K562 (cell line): ENCODE data around the gene CRAT. TPM values are rescaled to one million over a fixed set of nuclear protein-coding genes. Genes with fewer than 3 reads are reported as not detected.

Experiments
- ATAC-seq: fragments of 200-7000 bp; cut with Tn5 transposase; 3 replicates; pipeline ENCODE4 v1.9.1; 2020; ENCODE audit warnings: moderate library complexity
- BruUV-seq: library from RNA; stranded (reverse); fragments of 400-500 nt; replicated peaks from 2 replicates; lab custom pipeline; 2021; lab: Mats Ljungman, UMichigan
- CTCF ChIA-PET: fragments of 300-600 bp; formaldehyde crosslinking; extraction: SDS; loops from one replicate; lab custom pipeline; 2021; ENCODE audit warnings: low intra/inter-chr PET ratio; lab: Yijun Ruan, JAX
- POLR2A ChIA-PET: fragments of 300-600, 350-650 bp; sonication (Branson Sonifier 250); formaldehyde crosslinking; extraction: SDS; loops from one replicate; lab custom pipeline; 2021; ENCODE audit warnings: antibody characterized with exemption, inconsistent platforms; lab: Yijun Ruan, JAX
- DNase-seq, 4 experiments: peaks; one replicate each; pipeline versions ENCODE4 v3.0.0 to v3.0.0-alpha.2; 2011 to 2018; ENCODE audit warnings: low spot score in 3 of 4, mixed read lengths in 3 of 4; ENCODE audit errors: extremely low read depth in 1 of 4
- FAIRE-seq: peaks from 2 replicates; lab custom pipeline; 2011; peaks lifted over from hg19 to GRCh38; lab: Jason Lieb, UNC
- H2AFZ ChIP-seq: 2 replicates; pipeline ENCODE4 v1.6.0; 2011; ENCODE audit warnings: low read depth, low read length, control low read depth, inconsistent platforms
- H3K27ac ChIP-seq: fragments of 200-600 bp; 3 replicates; pipeline ENCODE4 v1.8.0; 2011; ENCODE audit warnings: low read depth, mild to moderate bottlenecking, control low read depth, inconsistent platforms, low read length, moderate library complexity, mixed read lengths; ENCODE audit errors: extremely low read depth
- H3K27me3 ChIP-seq, 2 experiments: fragments of 300-600 bp in 1 of 2; 2 replicates in 1 of 2; 3 replicates in 1 of 2; pipeline versions ENCODE4 v1.6.0 to v1.8.0; 2011; ENCODE audit warnings: inconsistent platforms in 2 of 2, low read length in 2 of 2, mild to moderate bottlenecking in 1 of 2, mixed read lengths in 1 of 2, moderate library complexity in 1 of 2; ENCODE audit not compliant: control insufficient read depth in 2 of 2, insufficient read depth in 2 of 2
- H3K36me3 ChIP-seq: fragments of 300-600 bp; 3 replicates; pipeline ENCODE4 v1.8.0; 2011; ENCODE audit warnings: mild to moderate bottlenecking, low read length, inconsistent platforms; ENCODE audit not compliant: control insufficient read depth, insufficient read depth
- H3K4me1 ChIP-seq, 2 experiments: fragments of 200-600 bp in 1 of 2; replicated peaks in 1 of 2; 2 replicates in 1 of 2; 3 replicates in 1 of 2; pipeline versions ENCODE4 v1.5.1 to v1.8.0; 2011; ENCODE audit warnings: inconsistent platforms in 2 of 2, low read length in 2 of 2, mild to moderate bottlenecking in 1 of 2, mixed read lengths in 1 of 2, moderate library complexity in 1 of 2; ENCODE audit not compliant: control insufficient read depth in 2 of 2, insufficient read depth in 2 of 2
- H3K4me2 ChIP-seq: 2 replicates; pipeline ENCODE4 v1.6.1; 2011; ENCODE audit warnings: low read length, control low read depth, inconsistent platforms, mixed read lengths; ENCODE audit not compliant: insufficient read depth
- H3K4me3 ChIP-seq: fragments of 200-600 bp; sonication (generic), shearing (Covaris generic); 2 replicates; pipeline ENCODE4 v1.5.1; 2016; ENCODE audit warnings: control low read depth, inconsistent platforms
- H3K79me2 ChIP-seq: fragments of 200-600 bp; 3 replicates; pipeline ENCODE4 v1.8.0; 2011; ENCODE audit warnings: low read length, inconsistent platforms; ENCODE audit not compliant: control insufficient read depth, insufficient read depth
- H3K9ac ChIP-seq, 2 experiments: 2 replicates each; pipeline versions ENCODE4 v1.6.0 to v1.6.1; 2011; ENCODE audit warnings: low read depth in 2 of 2, low read length in 2 of 2, control low read depth in 1 of 2, inconsistent platforms in 1 of 2, mild to moderate bottlenecking in 1 of 2, mixed read lengths in 1 of 2; ENCODE audit not compliant: insufficient read depth in 1 of 2
- H3K9me1 ChIP-seq: one replicate; pipeline ENCODE4 v1.6.0; 2011; ENCODE audit warnings: inconsistent platforms, mild to moderate bottlenecking, low read length, moderate library complexity; ENCODE audit not compliant: control insufficient read depth, insufficient read depth
- H3K9me3 ChIP-seq: replicated peaks from 2 replicates; pipeline ENCODE4 v1.5.1; 2011; ENCODE audit warnings: low read depth, low read length, inconsistent platforms; ENCODE audit not compliant: control insufficient read depth, insufficient read depth
- H4K20me1 ChIP-seq: replicated peaks from 2 replicates; pipeline ENCODE4 v1.6.1; 2011; ENCODE audit warnings: low read length, inconsistent platforms, mixed read lengths; ENCODE audit not compliant: control insufficient read depth, insufficient read depth
- ARID2 ChIP-seq: fragments of 450-650 bp; IDR thresholded peaks from 2 replicates; pipeline ENCODE4 v1.6.1; 2017; ENCODE audit warnings: antibody characterized with exemption, mild to moderate bottlenecking
- CEBPB ChIP-seq: fragments of 450-650 bp; IDR thresholded peaks from 2 replicates; pipeline ENCODE4 v1.6.1; 2016; ENCODE audit warnings: missing genetic modification characterization, missing compliant biosample characterization
- ETS2 ChIP-seq: IDR thresholded peaks from 2 replicates; pipeline ENCODE4 v1.6.1; 2016; ENCODE audit warnings: borderline replicate concordance, missing genetic modification characterization, mild to moderate bottlenecking, moderate library complexity, missing compliant biosample characterization; ENCODE audit not compliant: poor library complexity, severe bottlenecking
- KDM1A ChIP-seq, 2 experiments: fragments of 450-650 bp; IDR thresholded peaks; 2 replicates each; pipeline ENCODE4 v1.6.1; 2016; ENCODE audit warnings: mild to moderate bottlenecking in 2 of 2
- PPARD ChIP-seq: fragments of 250-450 bp; sonication (Bioruptor Pico); IDR thresholded peaks from 2 replicates; pipeline ENCODE4 v1.8.0; 2022; ENCODE audit warnings: inconsistent platforms, mild to moderate bottlenecking, moderate library complexity
- SP1 ChIP-seq: sonication (generic); formaldehyde crosslinking; IDR thresholded peaks from 2 replicates; pipeline ENCODE4 v1.8.1; 2022; ENCODE audit warnings: mild to moderate bottlenecking, missing genetic modification reagents
- TEAD1 ChIP-seq, 2 experiments: fragments of 450-650 bp in 1 of 2; sonication (generic) in 1 of 2; formaldehyde crosslinking; IDR thresholded peaks; 2 replicates each; pipeline versions ENCODE4 v1.4.0 to v1.8.0; 2020 to 2022; ENCODE audit warnings: mild to moderate bottlenecking in 2 of 2, missing genetic modification reagents in 1 of 2
- U2AF1 ChIP-seq: fragments of 200-400 bp; formaldehyde crosslinking; optimal IDR thresholded peaks from 2 replicates; pipeline ENCODE3; 2017; ENCODE audit warnings: mild to moderate bottlenecking, low read depth, low read length, moderate library complexity
- ZNF274 ChIP-seq: IDR thresholded peaks from 2 replicates; pipeline ENCODE4 v1.6.1; 2011; ENCODE audit warnings: low read depth, mild to moderate bottlenecking, low read length, moderate library complexity, borderline replicate concordance
- ZNF408 ChIP-seq: fragments of 250-450 bp; sonication (Bioruptor Pico); IDR thresholded peaks from 2 replicates; pipeline ENCODE4 v1.4.0; 2020; ENCODE audit warnings: low read depth, mild to moderate bottlenecking, moderate library complexity
- WGBS: fragments of 100-300 bp; shearing (Covaris generic); methylation state at CpG from one replicate; pipeline ENCODE4 v1.1.6; 2016; ENCODE audit warnings: low coverage, mixed read lengths; ENCODE audit not compliant: insufficient coverage; ENCODE audit errors: missing lambda C conversion rate; 5-methylcytosine and 5-hydroxymethylcytosine counted together
- in situ Hi-C: fragments of 300-500 bp; cut with MboI; formaldehyde crosslinking; loops from 4 replicates; pipeline ENCODE4 v1.15.0; 2018; ENCODE audit warnings: inconsistent platforms, mixed read lengths
- intact Hi-C: fragments of 100-400 bp; cut with micrococcal nuclease; formaldehyde crosslinking; loops from 2 replicates; pipeline ENCODE4 v1.14.2; 2022
- polyA plus RNA-seq, 8 experiments: library from polyadenylated mRNA; depleted of rRNA in 4 of 8; stranded (reverse) in 5 of 8; unstranded in 3 of 8; fragments of >200 nt; fragmentation: Nextera tagmentation in 2 of 8; fragmentation: Illumina TruSeq in 1 of 8; extraction: Ambion mirVana in 2 of 8; extraction: Trizol in 1 of 8; gene quantifications; 2 replicates each; pipeline versions ENCODE4 v1.2.1 to v1.2.3, GENCODE V29; 2011 to 2014; ENCODE audit warnings: inconsistent platforms in 1 of 8, missing spikeins in 1 of 8
- total RNA-seq, 7 experiments: library from RNA; depleted of rRNA in 6 of 7; stranded (reverse); fragments of >200 nt in 6 of 7; fragmentation: Illumina TruSeq in 2 of 7; extraction: Trizol in 2 of 7; gene quantifications; 2 replicates each; pipeline versions ENCODE4 v1.2.1 to v1.2.3, GENCODE V29; 2011 to 2021; ENCODE audit warnings: low replicate concordance in 1 of 7
- TF ChIP-seq, protein P1 (sequence below): fragments of 250-450 bp; sonication (Bioruptor Pico); IDR thresholded peaks from 2 replicates; pipeline ENCODE4 v1.4.0; 2020; ENCODE audit warnings: mild to moderate bottlenecking, moderate library complexity
- TF ChIP-seq, protein P2 (sequence below): fragments of 250-450 bp; sonication (Bioruptor Pico); IDR thresholded peaks from 2 replicates; pipeline ENCODE4 v1.5.0; 2022; ENCODE audit warnings: mild to moderate bottlenecking
- TF ChIP-seq, protein P3 (sequence below): IDR thresholded peaks from 2 replicates; pipeline ENCODE4 v1.6.1; 2011; ENCODE audit not compliant: insufficient read length; ENCODE audit errors: extremely low read depth

The CRAT gene
- total and polyA plus RNA-seq, 9 of the 15 experiments (the other 6 are each of a cell fraction or from before 2014, with no cell fraction given) = 0.20 to 13.8 (median 5.4) TPM

DNA sequence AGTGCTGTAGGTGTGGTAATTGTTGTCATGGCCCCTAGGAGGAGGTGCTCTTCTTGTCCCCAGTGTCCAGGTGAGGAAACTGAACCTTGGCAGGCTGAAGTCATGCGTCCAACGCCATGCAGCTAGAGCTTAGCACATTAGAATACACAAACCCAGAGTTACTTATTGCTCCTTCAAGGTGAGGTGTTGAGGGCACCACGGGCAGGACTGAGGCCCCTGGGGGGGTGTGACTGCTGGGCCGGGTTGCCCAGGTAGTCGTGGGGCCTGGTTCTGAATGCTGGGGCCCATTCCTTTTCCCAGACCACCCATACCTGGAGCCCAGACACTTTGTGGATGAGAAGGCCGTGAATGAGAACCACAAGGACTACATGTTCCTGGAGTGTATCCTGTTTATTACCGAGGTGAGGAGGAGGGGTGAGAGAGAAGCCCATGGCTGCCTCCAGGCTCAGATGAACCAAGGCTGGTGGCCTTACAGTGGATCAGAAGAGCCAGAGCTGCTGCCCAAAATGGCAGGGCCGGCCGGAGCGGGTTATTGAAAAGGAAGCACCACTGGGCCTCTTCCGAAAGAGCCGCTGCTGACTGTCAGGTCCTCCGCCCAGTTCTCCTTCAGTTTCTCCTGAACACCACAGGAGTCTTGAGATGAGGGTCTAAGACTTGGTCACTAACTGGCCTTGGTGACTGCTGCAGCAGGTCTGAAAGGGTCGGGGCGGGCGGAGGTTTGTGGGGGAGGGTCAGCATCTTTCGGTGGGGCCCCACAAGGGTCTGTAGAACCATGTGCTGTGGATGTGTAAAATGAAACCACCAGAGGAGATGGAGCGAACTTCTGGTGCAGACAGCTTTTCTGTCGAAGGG lies 26.9 kb upstream of the CRAT start:
- 89% methylated on average over 19 of the region's 19 CpGs for WGBS
- Histone ChIP-seq H3K27me3 (no peaks in the 10 kb centered on the region), H3K27ac (no peak overlapping the region), H3K79me2 (peaks cover 17% of the 10 kb centered on the region), H3K4me3 (no peak overlapping the region), H3K4me1 (peaks cover 30 to 42% of the 10 kb centered on the region in 2 experiments), H4K20me1 (no peaks in the 10 kb centered on the region), H3K9me1 (no peaks in the 10 kb centered on the region), H3K4me2 (no peak overlapping the region), H2AFZ (no peak overlapping the region), H3K36me3 (peaks cover 67% of the 10 kb centered on the region), H3K9me3 (no peaks in the 10 kb centered on the region), H3K9ac (peak overlapping the region in 1 of 2 experiments; percentile 19; a peak in 1 of 4 replicates)
- ATAC-seq (no peak), FAIRE-seq (no peak), DNase-seq (no peak)
- in situ Hi-C loops = no loop called here
- ChIA-PET CTCF (interaction anchor here (4.5 kb wide), 1 partner anchor 473 kb away, joined by 53 read pairs; no protein-coding TSS in a partner anchor), POLR2A (interaction anchor here (0.5 to 0.7 kb wide), 2 partner anchors 16 to 40 kb away, joined by 3 read pairs; no protein-coding TSS in a partner anchor)
- no TSS peak for BruUV-seq
- intact Hi-C loops = loop anchor here (10.0 kb wide), 1 partner anchor 647 kb away; no protein-coding TSS in a partner anchor
- TF ChIP-seq PPARD (no peak), SP1 (CRISPR knock-in tag) (no peak), KDM1A (IDR thresholded peaks at IDR 0.05) (no peak), U2AF1 (no peak), CEBPB (tag) (no peak), ZNF408 (CRISPR knock-in tag) (no peak), ARID2 (no peak), TEAD1 (CRISPR knock-in tag; IDR thresholded peaks at IDR 0.05) (no peak), ZNF274 (no peak), ETS2 (tag) (no peak)
- TF ChIP-seq, protein P1, sequence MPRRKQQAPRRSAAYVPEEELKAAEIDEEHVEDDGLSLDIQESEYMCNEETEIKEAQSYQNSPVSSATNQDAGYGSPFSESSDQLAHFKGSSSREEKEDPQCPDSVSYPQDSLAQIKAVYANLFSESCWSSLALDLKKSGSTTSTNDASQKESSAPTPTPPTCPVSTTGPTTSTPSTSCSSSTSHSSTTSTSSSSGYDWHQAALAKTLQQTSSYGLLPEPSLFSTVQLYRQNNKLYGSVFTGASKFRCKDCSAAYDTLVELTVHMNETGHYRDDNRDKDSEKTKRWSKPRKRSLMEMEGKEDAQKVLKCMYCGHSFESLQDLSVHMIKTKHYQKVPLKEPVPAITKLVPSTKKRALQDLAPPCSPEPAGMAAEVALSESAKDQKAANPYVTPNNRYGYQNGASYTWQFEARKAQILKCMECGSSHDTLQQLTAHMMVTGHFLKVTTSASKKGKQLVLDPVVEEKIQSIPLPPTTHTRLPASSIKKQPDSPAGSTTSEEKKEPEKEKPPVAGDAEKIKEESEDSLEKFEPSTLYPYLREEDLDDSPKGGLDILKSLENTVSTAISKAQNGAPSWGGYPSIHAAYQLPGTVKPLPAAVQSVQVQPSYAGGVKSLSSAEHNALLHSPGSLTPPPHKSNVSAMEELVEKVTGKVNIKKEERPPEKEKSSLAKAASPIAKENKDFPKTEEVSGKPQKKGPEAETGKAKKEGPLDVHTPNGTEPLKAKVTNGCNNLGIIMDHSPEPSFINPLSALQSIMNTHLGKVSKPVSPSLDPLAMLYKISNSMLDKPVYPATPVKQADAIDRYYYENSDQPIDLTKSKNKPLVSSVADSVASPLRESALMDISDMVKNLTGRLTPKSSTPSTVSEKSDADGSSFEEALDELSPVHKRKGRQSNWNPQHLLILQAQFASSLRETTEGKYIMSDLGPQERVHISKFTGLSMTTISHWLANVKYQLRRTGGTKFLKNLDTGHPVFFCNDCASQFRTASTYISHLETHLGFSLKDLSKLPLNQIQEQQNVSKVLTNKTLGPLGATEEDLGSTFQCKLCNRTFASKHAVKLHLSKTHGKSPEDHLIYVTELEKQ = no peak
- TF ChIP-seq, protein P2, sequence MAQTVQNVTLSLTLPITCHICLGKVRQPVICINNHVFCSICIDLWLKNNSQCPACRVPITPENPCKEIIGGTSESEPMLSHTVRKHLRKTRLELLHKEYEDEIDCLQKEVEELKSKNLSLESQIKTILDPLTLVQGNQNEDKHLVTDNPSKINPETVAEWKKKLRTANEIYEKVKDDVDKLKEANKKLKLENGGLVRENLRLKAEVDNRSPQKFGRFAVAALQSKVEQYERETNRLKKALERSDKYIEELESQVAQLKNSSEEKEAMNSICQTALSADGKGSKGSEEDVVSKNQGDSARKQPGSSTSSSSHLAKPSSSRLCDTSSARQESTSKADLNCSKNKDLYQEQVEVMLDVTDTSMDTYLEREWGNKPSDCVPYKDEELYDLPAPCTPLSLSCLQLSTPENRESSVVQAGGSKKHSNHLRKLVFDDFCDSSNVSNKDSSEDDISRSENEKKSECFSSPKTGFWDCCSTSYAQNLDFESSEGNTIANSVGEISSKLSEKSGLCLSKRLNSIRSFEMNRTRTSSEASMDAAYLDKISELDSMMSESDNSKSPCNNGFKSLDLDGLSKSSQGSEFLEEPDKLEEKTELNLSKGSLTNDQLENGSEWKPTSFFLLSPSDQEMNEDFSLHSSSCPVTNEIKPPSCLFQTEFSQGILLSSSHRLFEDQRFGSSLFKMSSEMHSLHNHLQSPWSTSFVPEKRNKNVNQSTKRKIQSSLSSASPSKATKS (CRISPR knock-in tag) = no peak
- TF ChIP-seq, protein P3, sequence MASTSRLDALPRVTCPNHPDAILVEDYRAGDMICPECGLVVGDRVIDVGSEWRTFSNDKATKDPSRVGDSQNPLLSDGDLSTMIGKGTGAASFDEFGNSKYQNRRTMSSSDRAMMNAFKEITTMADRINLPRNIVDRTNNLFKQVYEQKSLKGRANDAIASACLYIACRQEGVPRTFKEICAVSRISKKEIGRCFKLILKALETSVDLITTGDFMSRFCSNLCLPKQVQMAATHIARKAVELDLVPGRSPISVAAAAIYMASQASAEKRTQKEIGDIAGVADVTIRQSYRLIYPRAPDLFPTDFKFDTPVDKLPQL = no peak
